ENCODE results near the gene ZSCAN5C. TPM values are rescaled to one million over a fixed set of nuclear protein-coding genes. Genes with fewer than 3 reads are reported as not detected.
"Not testable (repeated sequence)": the region's sequence is repeated elsewhere in the genome, so short reads cannot be mapped to it uniquely, and the experiment has no call there.

Gene ZSCAN5C
- total RNA-seq, 1 donor from 2014 or later, result not detected

DNA sequence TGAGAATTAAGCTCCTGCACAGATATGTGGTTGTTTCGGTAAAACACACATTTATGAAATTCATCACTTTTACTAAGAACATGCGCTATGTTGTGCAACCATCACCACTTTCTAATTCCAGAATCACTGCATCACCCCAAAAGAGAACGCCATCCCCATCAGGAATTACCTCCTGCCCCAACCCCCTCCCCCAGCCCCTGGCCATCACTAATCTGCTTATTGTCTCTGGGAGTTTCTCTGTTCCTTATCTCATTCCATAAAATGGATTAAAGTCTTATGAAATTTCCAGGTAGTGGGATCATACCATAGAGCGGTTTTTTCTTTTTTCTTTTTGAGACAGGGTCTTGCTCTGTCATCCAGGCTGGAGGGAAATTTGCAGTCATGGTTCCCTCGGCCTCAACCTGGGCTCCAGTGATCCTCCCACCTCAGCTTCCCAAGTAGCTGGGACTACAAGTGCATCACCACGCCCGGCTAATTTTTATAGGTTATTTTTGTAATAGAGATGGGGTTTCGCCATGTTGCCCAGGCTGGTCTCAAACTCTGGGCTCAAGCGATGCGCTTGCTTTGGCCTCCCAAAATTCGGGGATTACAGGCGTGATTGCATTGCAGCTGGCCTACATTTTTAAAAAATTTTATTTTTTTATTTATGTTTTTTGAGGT, 8.0 kb upstream of the ZSCAN5C start:
- no peak for DNase-seq (ENCODE audit: low read depth in 2 of 2)

DNA sequence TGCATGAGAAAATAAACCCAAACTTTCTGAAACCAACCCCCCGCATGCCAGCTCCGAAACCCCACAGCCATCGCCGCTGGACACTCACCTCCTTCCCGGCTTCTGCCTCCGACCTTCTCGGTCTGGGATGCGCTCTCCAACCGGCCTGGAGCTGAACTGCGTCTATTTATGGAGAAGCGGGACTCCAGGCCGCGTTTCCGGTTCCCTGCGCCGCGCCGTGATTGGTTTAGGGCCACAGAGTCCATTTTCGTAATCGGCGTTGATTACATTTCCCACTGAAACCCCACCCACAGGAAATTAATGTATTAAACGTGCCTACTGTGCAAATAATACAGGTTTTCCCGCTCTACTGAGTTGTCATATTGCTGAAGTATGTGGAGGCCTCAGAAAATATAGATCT, 4.4 kb upstream of the ZSCAN5C start, which contains the start of gene ZSCAN5B:
Gene ZSCAN5B, minus strand, starts transcription at position 138 of the 400 bp plus-strand sequence. CDS start 4,731 bp downstream, outside the sequence.
- DNase-seq (ENCODE audit: low read depth in 2 of 2), result not testable (repeated sequence)

DNA sequence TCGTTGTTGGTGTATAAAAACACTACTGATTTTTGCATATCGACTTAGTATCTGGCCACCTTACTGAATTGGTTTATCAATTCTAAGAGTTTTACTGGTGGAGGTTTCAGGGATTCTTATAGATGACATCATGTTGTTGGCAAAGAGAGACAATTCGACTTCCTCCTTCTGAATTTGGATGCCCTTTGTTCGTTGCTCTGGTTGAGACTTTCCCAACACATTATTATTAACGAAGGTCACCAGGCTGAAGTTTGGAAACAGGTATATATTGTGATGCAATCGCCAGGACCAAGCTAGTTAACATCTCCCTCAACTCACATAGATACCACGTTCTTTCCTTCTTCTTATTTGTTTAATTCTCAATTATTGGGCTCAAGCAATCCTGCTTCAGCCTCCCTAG, 2.4 kb upstream of the ZSCAN5C start:
- no peak for DNase-seq (ENCODE audit: low read depth in 2 of 2)

DNA sequence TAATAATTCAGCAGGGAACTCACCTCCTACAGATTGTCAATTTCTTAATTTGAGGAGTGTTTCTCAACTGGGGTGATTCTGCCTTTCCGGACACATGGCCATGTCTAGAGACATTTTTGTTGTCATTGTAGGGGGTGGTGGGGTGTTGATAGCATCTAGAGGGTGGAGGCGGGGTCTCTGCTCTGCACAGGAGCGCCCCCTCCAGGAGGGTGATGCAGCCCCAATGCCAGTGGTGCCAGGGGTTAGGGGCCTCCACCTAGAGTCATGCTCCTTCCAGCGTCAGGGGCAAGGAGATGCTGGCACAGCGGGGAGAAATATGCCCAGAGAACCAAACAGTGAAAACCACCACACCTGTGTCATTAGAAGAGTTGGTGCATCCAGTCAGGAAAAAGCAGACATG, 5.5 kb downstream of the ZSCAN5C start:
- DNase-seq (ENCODE audit: low read depth in 2 of 2), result not testable (repeated sequence)

DNA sequence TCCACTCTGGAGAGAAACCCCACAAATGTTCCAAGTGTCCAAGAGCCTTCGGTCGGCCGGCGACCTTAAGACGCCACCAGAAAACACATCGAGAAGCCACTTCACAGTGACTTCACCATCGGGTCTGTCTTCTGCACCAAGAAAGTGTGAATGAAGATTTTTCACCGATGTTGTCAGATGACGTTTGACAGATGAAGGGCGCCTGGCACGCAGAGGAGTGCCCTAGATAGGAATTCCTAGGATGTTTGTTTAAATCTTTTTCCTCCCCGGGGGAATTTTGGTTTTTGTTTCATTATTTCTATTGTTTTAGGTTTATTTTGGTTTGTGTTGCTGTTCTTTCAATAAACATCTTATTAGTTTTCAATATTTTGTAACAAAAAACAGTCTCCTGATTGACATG, 7.0 kb downstream of the ZSCAN5C start:
- no peak for DNase-seq (ENCODE audit: low read depth in 2 of 2)

DNA sequence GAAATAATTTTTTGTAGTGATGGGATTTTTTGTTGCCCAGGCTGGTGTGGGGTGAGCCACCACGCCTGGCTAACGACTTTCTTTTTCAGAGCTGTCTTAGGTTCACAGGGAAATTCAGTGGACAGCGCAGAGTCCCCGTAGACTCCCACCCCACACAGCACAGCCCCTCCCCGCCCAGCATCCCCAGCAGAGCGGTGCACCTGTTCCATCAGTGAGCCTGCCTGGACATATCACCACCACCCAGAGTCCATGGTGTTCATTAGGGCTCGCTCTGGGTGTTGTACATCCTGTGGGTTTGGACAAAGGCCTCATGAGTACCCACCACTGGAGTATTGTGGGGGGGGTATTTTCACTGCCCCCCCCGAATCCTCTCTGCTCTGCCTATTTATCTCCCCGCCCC, 8.0 kb downstream of the ZSCAN5C start:
- not testable (repeated sequence) for DNase-seq (ENCODE audit: low read depth in 2 of 2)

DNA sequence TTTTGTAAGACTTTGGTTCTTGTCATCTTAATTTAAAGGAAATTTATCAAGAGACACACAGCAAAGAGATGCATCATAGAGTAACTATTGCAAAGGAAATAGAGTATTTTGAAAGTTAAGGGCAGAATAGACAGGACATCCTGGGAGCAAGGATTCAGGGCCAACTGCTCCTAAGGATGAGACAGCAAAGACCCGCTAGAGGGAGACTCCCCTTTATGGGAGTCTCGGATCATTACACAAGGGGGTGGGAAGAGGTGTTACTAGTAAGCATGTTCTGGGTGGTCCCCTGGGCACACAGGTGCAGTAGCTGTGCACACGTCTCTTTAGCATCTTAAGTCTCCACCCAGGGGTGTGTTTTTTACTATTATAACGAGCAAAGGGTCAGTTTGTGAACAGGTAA, 9.6 kb downstream of the ZSCAN5C start:
- no peak for DNase-seq (ENCODE audit: low read depth in 2 of 2)

DNA sequence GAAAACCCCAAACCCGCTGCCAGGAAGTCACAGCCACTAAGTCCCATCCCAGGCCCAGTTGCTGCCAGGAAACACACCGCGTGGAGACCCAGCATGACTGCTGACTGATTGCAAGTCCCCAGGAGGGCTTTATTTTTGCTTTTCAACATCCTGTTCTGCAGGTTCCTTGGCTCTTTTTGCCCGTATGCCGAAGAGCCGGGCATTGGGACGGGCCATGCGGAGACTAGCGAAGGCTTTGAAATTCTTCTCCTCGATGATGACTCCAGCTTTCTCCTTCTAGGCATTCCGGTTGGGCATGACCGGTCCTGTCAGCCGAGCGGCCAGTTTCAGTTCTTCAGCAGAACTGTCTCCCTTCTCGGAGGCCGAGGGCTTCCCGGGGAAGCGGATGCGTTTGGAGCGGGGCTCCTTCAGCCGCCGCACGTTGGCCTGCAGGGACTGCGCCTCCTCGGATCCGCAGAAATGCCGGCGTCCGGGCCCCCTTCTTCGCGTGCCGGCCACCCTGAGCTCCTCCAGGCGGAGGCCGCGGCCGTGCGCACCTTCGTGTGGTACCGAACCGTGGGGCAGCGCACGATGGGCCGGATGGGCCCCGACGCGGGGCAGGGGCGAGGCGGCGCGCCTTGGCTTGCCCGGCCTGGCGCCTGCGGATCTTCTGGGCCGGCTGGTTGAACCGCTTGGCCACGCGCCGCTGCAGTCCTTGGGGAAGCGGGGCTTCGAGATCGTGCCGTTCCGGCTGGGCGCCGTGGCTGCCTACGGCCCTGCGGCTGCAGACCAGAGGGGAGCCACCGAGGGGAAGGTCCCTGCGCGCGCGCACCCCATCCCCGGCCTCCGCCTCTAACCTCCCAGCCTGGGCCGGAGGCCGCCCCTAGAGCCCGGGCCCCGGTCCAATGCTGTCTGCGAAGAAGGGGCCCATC, 15.2 kb downstream of the ZSCAN5C start:
- DNase-seq (ENCODE audit: low read depth in 2 of 2), result peak; percentile 8 to 44

DNA sequence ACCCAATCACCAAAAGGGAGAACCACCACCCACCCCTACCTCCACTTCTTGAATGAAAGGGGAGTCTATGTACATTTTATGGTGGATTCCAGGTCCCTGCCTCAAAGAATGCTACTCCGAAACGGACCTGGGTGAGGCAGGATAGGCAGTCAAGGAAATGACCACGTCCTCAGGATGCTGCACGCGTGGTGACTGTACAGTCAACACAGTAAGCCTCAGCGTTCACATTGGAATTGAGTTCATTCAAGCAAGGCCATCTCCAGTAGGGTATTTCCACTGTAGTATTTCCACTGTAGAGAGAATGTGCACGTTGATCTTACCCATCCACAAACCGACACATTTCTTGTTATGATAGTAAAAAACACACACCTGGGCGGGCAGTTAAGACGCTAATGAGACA, 16.9 kb downstream of the ZSCAN5C start:
- peak; percentile 10 to 37 for DNase-seq (ENCODE audit: low read depth in 2 of 2)

DNA sequence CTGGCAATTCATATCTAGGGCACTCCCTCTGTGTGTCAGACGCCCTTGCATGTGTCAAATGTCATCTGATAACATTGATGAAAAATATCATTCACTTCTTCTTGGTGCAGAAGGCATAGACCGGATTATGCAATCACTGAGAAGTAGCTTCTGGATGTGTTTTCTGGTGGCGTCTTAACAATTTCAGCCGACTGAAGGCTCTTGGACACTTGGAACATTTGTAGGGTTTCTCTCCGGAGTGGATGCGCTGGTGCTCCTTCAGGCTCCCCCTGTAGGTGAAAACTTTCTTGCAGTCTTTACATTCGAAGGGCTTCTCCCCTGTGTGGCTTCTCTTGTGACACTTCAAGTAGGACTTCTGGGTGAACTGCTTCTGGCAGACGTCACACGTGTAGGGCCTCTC, 19.4 kb downstream of the ZSCAN5C start:
- peak; percentile 2 to 15 for DNase-seq (ENCODE audit: low read depth in 2 of 2)

DNA sequence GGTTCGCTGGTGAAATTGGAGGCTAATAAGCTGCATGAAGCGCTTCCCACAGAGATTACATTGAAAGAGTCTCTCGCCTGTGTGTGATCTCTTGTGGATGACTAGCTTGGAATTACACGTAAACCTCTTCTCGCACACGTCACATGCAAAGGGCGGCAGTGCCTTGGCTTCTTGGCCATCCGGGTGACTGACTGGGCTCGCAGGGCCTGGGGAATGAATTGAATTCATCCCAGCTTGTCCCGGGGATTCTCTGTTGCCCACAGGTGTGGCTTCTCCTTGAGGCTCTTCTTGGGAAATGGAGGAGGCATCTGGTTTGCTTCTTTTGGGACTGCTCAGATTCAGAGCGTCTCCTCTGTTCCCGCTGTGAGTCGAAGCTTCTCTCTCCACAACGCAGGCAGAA, 19.8 kb downstream of the ZSCAN5C start:
- DNase-seq (ENCODE audit: low read depth in 2 of 2), result no peak

DNA sequence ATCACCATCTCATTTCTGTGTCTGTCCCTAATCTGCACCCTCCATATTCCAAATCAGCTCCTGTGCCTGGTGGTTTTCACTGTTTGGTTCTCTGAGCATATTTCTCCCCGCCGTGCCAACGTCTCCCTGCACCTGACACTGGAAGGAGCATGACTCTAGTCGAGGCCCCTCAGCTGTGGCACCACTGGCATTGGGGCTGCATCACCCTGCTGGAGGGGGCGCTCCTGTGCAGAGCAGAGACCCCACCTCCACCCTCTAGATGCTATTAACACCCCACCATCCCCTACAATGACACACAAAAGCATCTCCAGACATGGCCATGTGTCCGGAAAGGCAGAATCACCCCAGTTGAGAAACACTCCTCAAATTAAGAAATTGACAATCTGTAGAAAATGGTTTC, 20.8 kb downstream of the ZSCAN5C start:
- no peak for DNase-seq (ENCODE audit: low read depth in 2 of 2)

DNA sequence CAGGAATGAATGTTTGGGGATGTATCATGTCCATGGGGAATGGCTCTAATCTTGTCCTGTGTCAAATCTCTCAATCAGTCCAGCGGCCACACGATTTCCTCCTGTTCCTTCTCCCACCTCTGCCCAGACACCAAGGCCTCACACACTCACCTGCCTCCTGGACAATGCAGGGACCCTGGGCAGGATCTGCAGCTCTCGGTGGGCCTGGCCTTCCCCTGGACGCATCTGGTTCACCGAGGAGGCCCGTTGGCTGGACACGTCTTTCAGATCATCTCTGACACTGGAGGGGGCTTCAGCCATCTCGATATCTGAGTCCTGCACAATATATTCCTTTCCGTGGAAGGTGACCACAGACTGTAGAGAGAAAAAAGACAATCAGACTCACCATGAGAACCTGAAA, 21.4 kb downstream of the ZSCAN5C start:
- DNase-seq (ENCODE audit: low read depth in 2 of 2), result no peak

DNA sequence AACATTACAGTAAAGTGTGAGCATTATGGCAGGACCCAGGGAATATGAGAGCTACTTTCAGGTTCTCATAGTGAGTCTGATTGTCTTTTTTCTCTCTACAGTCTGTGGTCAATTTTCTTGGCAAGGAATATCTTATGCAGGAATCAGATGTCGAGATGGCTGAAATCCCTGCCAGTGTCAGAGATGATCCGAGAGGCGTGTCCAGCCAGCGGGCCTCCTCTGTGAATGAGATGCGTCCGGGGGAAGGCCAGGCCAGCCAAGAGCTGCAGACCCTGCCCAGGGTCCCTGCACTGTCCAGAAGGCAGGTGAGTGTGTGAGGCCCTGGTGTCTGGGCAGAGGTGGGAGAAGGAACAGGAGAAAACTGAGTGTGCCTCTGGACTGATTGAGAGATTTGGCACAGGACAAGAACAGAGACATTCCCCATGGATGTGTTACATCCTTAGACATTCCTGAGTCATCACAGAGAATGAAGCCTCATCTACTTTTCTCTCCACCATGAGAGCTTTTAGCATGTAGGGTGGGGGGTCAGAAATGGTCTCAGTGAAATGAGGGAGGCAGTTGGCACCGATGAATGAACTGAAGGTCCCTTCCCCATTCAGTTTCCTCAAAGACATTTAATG, 43.2 kb downstream of the ZSCAN5C start:
- DNase-seq (ENCODE audit: low read depth in 2 of 2), result peak in 1 of 2 donors; percentile 5

DNA sequence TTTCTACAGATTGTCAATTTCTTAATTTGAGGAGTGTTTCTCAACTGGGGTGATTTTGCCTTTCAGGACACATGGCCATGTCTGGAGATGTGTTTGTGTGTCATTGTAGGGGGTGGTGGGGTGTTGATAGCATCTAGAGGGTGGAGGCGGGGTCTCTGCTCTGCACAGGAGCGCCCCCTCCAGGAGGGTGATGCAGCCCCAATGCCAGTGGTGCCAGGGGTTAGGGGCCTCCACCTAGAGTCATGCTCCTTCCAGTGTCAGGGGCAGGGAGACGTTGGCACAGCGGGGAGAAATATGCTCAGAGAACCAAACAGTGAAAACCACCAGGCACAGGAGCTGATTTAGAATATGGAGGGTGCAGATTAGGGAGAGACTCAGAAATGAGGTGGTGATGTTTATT, 43.7 kb downstream of the ZSCAN5C start:
- DNase-seq (ENCODE audit: low read depth in 2 of 2), result not testable (repeated sequence)

DNA sequence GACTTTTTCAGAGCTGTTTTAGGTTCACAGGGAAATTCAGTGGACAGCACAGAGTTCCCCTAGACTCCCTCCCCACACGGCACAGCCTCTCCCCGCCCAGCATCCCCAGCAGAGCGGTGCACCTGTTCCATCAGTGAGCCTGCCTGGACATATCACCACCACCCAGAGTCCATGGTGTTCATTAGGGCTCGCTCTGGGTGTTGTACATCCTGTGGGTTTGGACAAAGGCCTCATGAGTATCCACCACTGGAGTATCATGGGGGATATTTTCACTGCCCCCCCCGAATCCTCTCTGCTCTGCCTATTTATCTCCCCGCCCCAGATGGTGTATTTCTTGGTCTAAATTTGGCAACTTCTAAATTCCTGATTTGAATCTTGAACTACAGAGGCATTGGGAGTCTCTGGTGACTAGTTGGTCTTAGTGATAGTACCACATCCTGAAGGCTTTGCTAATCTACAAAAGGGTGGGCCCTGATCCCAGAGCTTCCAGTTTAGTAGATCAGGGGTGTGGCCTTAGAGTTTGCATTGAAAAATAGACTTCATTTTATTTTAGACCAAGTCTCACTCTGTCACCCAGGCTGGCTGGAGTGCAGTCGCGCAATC, 46.8 kb downstream of the ZSCAN5C start:
- not testable (repeated sequence) for DNase-seq (ENCODE audit: low read depth in 2 of 2)

DNA sequence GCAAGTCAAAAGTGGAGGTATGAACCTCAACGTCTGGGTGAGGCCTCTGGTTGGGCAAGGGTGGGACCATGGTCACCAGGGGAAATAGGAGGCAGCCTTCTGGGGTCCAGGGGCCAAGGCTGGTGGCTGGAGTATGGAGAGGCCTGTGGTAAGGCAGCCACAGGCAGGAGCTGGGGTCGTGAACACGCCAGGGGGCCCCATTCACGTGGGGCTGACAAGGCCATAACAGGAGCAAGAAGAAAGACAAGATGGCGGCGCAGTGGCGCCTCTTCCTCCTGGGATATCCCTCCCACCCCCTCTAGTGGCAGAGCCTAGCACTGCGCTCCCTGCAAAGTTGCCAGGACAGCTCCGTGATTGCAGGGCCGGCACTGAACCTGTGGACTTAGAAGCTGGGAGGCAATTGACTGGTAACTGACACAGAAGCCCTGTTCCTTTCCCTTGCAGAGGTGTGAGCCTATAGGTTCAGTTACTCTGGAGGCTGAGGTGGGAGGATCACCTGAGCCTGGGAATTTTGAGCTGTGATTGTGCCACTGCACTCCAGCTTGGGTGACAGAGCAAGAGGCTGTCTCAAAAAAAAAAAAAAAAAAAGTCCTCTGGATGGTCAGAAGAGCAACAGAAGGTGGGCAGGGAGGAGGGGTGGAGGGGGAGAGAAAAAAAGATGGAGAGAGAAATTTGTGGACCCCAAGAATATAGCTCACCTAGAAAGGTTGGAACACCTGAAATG, 50.8 kb downstream of the ZSCAN5C start:
- peak; percentile 83 to 87 for DNase-seq (ENCODE audit: low read depth in 2 of 2)

DNA sequence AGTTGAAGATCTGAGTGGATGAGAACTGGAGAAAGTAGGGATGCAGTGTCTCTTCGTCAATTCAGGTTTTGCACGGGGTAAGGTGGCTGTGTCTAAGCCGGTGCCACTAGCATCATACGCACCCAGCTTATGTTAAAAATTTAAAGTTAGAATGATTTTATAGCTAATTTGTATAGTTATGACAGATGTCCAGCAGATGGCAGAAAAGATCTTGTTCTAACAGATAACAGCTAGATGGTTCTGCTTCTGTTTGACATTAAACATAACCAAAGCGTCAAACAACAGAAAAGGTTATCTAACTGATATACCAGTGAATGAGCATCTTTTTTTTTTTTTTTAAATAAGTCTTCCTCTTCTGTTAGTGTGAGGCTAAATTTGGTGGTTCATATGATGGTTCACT, 51.7 kb downstream of the ZSCAN5C start:
- peak; percentile 75 to 85 for DNase-seq (ENCODE audit: low read depth in 2 of 2)

DNA sequence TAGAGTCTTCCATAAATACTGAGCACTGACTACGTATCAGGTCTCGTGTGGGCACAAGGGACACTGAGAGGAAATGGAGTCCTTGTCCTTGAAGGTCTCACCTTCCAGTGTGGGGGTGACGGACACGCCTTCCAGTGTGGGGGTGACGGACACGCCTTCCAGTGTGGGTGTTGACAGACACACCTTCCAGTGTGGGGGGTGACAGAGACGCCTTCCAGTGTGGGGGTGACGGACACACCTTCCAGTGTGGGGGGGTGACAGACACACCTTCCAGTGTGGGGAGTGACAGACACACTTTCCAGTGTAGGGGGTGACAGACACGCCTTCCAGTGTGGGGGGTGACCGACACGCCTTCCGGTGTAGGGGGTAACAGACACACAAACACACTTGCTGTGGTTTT, 56.2 kb downstream of the ZSCAN5C start:
- DNase-seq (ENCODE audit: low read depth in 2 of 2), result no peak

All from lung microvascular endothelial cell (primary cell).